Stimulated activated CD4-positive, alpha-beta T cell treated with anti-CD3 and anti-CD28 coated beads, TNF-alpha, amount 100 ng/mL, for 4 hours (primary cell): ENCODE measurements around the gene SCGB2B2.
A peak's percentile ranks its signal among the peaks of the same experiment; 100 is the strongest.
"Not testable (repeated sequence)": the region's sequence is repeated elsewhere in the genome, so short reads cannot be mapped to it uniquely, and the experiment has no call there.

Experiments used
- DNase-seq, 3 experiments: peaks; one replicate each; pipeline ENCODE4 v3.0.0-alpha.2; 2020; ENCODE audit warnings: low read depth in 3 of 3

Gene SCGB2B2

GRCh38 chr19:34669305-34669704, 7.7 kb downstream of the SCGB2B2 start:
- DNase-seq, result no peak

GRCh38 chr19:34668690-34669089, 8.3 kb downstream of the SCGB2B2 start:
- not testable (repeated sequence) for DNase-seq

- not testable (repeated sequence) for DNase-seq
Observed at GRCh38 chr19:34668077-34668689, 8.8 kb downstream of the SCGB2B2 start.

- DNase-seq, result no peak
Observed at GRCh38 chr19:34667349-34668076, 9.4 kb downstream of the SCGB2B2 start.

- no peak for DNase-seq
Observed at GRCh38 chr19:34666958-34667265, 10.0 kb downstream of the SCGB2B2 start.

GRCh38 chr19:34666200-34666957, 10.6 kb downstream of the SCGB2B2 start:
- DNase-seq, result no peak

GRCh38 chr19:34665275-34665674, 11.7 kb downstream of the SCGB2B2 start:
- not testable (repeated sequence) for DNase-seq

- no peak for DNase-seq
Observed at GRCh38 chr19:34664870-34665269, 12.1 kb downstream of the SCGB2B2 start.

- no peak for DNase-seq
Observed at GRCh38 chr19:34664168-34664567, 12.8 kb downstream of the SCGB2B2 start.

GRCh38 chr19:34662919-34663318, 14.0 kb downstream of the SCGB2B2 start:
- DNase-seq, result peak in 1 of 3 experiments; percentile 24

GRCh38 chr19:34661357-34661756, 15.6 kb downstream of the SCGB2B2 start:
- DNase-seq, result no peak

- no peak for DNase-seq
Observed at GRCh38 chr19:34655651-34656050, 21.3 kb downstream of the SCGB2B2 start.

GRCh38 chr19:34654796-34655195, 22.2 kb downstream of the SCGB2B2 start:
- DNase-seq, result no peak

- DNase-seq, result no peak
Observed at GRCh38 chr19:34651747-34652146, 25.2 kb downstream of the SCGB2B2 start.

- no peak for DNase-seq
Observed at GRCh38 chr19:34649886-34650543, 26.9 kb downstream of the SCGB2B2 start.

- no peak for DNase-seq
Observed at GRCh38 chr19:34645551-34645950, 31.4 kb downstream of the SCGB2B2 start.

GRCh38 chr19:34644991-34645461, 31.9 kb downstream of the SCGB2B2 start:
- DNase-seq, result no peak

- no peak for DNase-seq
Observed at GRCh38 chr19:34642241-34642640, 34.7 kb downstream of the SCGB2B2 start.

GRCh38 chr19:34639491-34640085, 37.4 kb downstream of the SCGB2B2 start:
- peak; percentile 19 to 46 (median 33) for DNase-seq

GRCh38 chr19:34633802-34634201, 43.2 kb downstream of the SCGB2B2 start:
- DNase-seq, result no peak
